K562 (cell line): ENCODE data around the gene COL16A1. TPM values are rescaled to one million over a fixed set of nuclear protein-coding genes. Genes with fewer than 3 reads are reported as not detected.

Experiments used
- ATAC-seq: fragments of 200-7000 bp; cut with Tn5 transposase; 3 replicates; pipeline ENCODE4 v1.9.1; 2020; ENCODE audit warnings: moderate library complexity
- BruUV-seq: library from RNA; stranded (reverse); fragments of 400-500 nt; replicated peaks from 2 replicates; lab custom pipeline; 2021; lab: Mats Ljungman, UMichigan
- CTCF ChIA-PET: fragments of 300-600 bp; formaldehyde crosslinking; extraction: SDS; loops from one replicate; lab custom pipeline; 2021; ENCODE audit warnings: low intra/inter-chr PET ratio; lab: Yijun Ruan, JAX
- POLR2A ChIA-PET: fragments of 300-600, 350-650 bp; sonication (Branson Sonifier 250); formaldehyde crosslinking; extraction: SDS; loops from one replicate; lab custom pipeline; 2021; ENCODE audit warnings: antibody characterized with exemption, inconsistent platforms; lab: Yijun Ruan, JAX
- DNase-seq, 4 experiments: peaks; one replicate each; pipeline versions ENCODE4 v3.0.0 to v3.0.0-alpha.2; 2011 to 2018; ENCODE audit warnings: low spot score in 3 of 4, mixed read lengths in 3 of 4; ENCODE audit errors: extremely low read depth in 1 of 4
- FAIRE-seq: peaks from 2 replicates; lab custom pipeline; 2011; peaks lifted over from hg19 to GRCh38; lab: Jason Lieb, UNC
- H2AFZ ChIP-seq: 2 replicates; pipeline ENCODE4 v1.6.0; 2011; ENCODE audit warnings: low read depth, low read length, control low read depth, inconsistent platforms
- H3K27ac ChIP-seq: fragments of 200-600 bp; 3 replicates; pipeline ENCODE4 v1.8.0; 2011; ENCODE audit warnings: low read depth, mild to moderate bottlenecking, control low read depth, inconsistent platforms, low read length, moderate library complexity, mixed read lengths; ENCODE audit errors: extremely low read depth
- H3K27me3 ChIP-seq, 2 experiments: fragments of 300-600 bp in 1 of 2; 2 replicates in 1 of 2; 3 replicates in 1 of 2; pipeline versions ENCODE4 v1.6.0 to v1.8.0; 2011; ENCODE audit warnings: inconsistent platforms in 2 of 2, low read length in 2 of 2, mild to moderate bottlenecking in 1 of 2, mixed read lengths in 1 of 2, moderate library complexity in 1 of 2; ENCODE audit not compliant: control insufficient read depth in 2 of 2, insufficient read depth in 2 of 2
- H3K36me3 ChIP-seq: fragments of 300-600 bp; 3 replicates; pipeline ENCODE4 v1.8.0; 2011; ENCODE audit warnings: mild to moderate bottlenecking, low read length, inconsistent platforms; ENCODE audit not compliant: control insufficient read depth, insufficient read depth
- H3K4me1 ChIP-seq, 2 experiments: fragments of 200-600 bp in 1 of 2; replicated peaks in 1 of 2; 2 replicates in 1 of 2; 3 replicates in 1 of 2; pipeline versions ENCODE4 v1.5.1 to v1.8.0; 2011; ENCODE audit warnings: inconsistent platforms in 2 of 2, low read length in 2 of 2, mild to moderate bottlenecking in 1 of 2, mixed read lengths in 1 of 2, moderate library complexity in 1 of 2; ENCODE audit not compliant: control insufficient read depth in 2 of 2, insufficient read depth in 2 of 2
- H3K4me2 ChIP-seq: 2 replicates; pipeline ENCODE4 v1.6.1; 2011; ENCODE audit warnings: low read length, control low read depth, inconsistent platforms, mixed read lengths; ENCODE audit not compliant: insufficient read depth
- H3K4me3 ChIP-seq: fragments of 200-600 bp; sonication (generic), shearing (Covaris generic); 2 replicates; pipeline ENCODE4 v1.5.1; 2016; ENCODE audit warnings: control low read depth, inconsistent platforms
- H3K79me2 ChIP-seq: fragments of 200-600 bp; 3 replicates; pipeline ENCODE4 v1.8.0; 2011; ENCODE audit warnings: low read length, inconsistent platforms; ENCODE audit not compliant: control insufficient read depth, insufficient read depth
- H3K9ac ChIP-seq, 2 experiments: 2 replicates each; pipeline versions ENCODE4 v1.6.0 to v1.6.1; 2011; ENCODE audit warnings: low read depth in 2 of 2, low read length in 2 of 2, control low read depth in 1 of 2, inconsistent platforms in 1 of 2, mild to moderate bottlenecking in 1 of 2, mixed read lengths in 1 of 2; ENCODE audit not compliant: insufficient read depth in 1 of 2
- H3K9me1 ChIP-seq: one replicate; pipeline ENCODE4 v1.6.0; 2011; ENCODE audit warnings: inconsistent platforms, mild to moderate bottlenecking, low read length, moderate library complexity; ENCODE audit not compliant: control insufficient read depth, insufficient read depth
- H3K9me3 ChIP-seq: replicated peaks from 2 replicates; pipeline ENCODE4 v1.5.1; 2011; ENCODE audit warnings: low read depth, low read length, inconsistent platforms; ENCODE audit not compliant: control insufficient read depth, insufficient read depth
- H4K20me1 ChIP-seq: replicated peaks from 2 replicates; pipeline ENCODE4 v1.6.1; 2011; ENCODE audit warnings: low read length, inconsistent platforms, mixed read lengths; ENCODE audit not compliant: control insufficient read depth, insufficient read depth
- CTCF ChIP-seq, 3 experiments: IDR thresholded peaks in 2 of 3; conservative IDR thresholded peaks in 1 of 3; 2 replicates each; pipeline ENCODE4 v1.5.1; 2011 to 2012; ENCODE audit warnings: low read length in 3 of 3, mild to moderate bottlenecking in 3 of 3, control low read depth in 2 of 3, improper control_type of control experiment in 1 of 3, inconsistent platforms in 1 of 3, low read depth in 1 of 3, mixed read lengths in 1 of 3, moderate library complexity in 1 of 3; ENCODE audit not compliant: insufficient read depth in 2 of 3
- KDM4B ChIP-seq, 2 experiments: fragments of 450-650 bp in 1 of 2; sonication (generic) in 1 of 2; IDR thresholded peaks; 2 replicates each; pipeline ENCODE4 v1.6.1; 2016 to 2017; ENCODE audit warnings: borderline replicate concordance in 2 of 2, antibody characterized with exemption in 1 of 2, low read depth in 1 of 2, mild to moderate bottlenecking in 1 of 2
- RAD21 ChIP-seq, 2 experiments: fragments of 250-450 bp in 1 of 2; fragments of 450-650 bp in 1 of 2; sonication (Bioruptor Pico) in 1 of 2; formaldehyde crosslinking in 1 of 2; IDR thresholded peaks in 1 of 2; conservative IDR thresholded peaks in 1 of 2; 2 replicates each; pipeline versions ENCODE4 v1.4.0 to v1.8.0; 2020 to 2022; ENCODE audit warnings: mild to moderate bottlenecking in 2 of 2, moderate library complexity in 1 of 2
- SAFB ChIP-seq: fragments of 200-400 bp; formaldehyde crosslinking; IDR thresholded peaks from 2 replicates; pipeline ENCODE4 v1.6.1; 2017; ENCODE audit warnings: low read depth, low read length, borderline replicate concordance
- WGBS: fragments of 100-300 bp; shearing (Covaris generic); methylation state at CpG from one replicate; pipeline ENCODE4 v1.1.6; 2016; ENCODE audit warnings: low coverage, mixed read lengths; ENCODE audit not compliant: insufficient coverage; ENCODE audit errors: missing lambda C conversion rate; 5-methylcytosine and 5-hydroxymethylcytosine counted together
- in situ Hi-C: fragments of 300-500 bp; cut with MboI; formaldehyde crosslinking; loops from 4 replicates; pipeline ENCODE4 v1.15.0; 2018; ENCODE audit warnings: inconsistent platforms, mixed read lengths
- intact Hi-C: fragments of 100-400 bp; cut with micrococcal nuclease; formaldehyde crosslinking; loops from 2 replicates; pipeline ENCODE4 v1.14.2; 2022
- polyA plus RNA-seq, 8 experiments: library from polyadenylated mRNA; depleted of rRNA in 4 of 8; stranded (reverse) in 5 of 8; unstranded in 3 of 8; fragments of >200 nt; fragmentation: Nextera tagmentation in 2 of 8; fragmentation: Illumina TruSeq in 1 of 8; extraction: Ambion mirVana in 2 of 8; extraction: Trizol in 1 of 8; gene quantifications; 2 replicates each; pipeline versions ENCODE4 v1.2.1 to v1.2.3, GENCODE V29; 2011 to 2014; ENCODE audit warnings: inconsistent platforms in 1 of 8, missing spikeins in 1 of 8
- total RNA-seq, 7 experiments: library from RNA; depleted of rRNA in 6 of 7; stranded (reverse); fragments of >200 nt in 6 of 7; fragmentation: Illumina TruSeq in 2 of 7; extraction: Trizol in 2 of 7; gene quantifications; 2 replicates each; pipeline versions ENCODE4 v1.2.1 to v1.2.3, GENCODE V29; 2011 to 2021; ENCODE audit warnings: low replicate concordance in 1 of 7
- TF ChIP-seq, protein P1 (sequence below): fragments of 450-650 bp; IDR thresholded peaks from 2 replicates; pipeline ENCODE4 v1.6.1; 2017; ENCODE audit warnings: mild to moderate bottlenecking, moderate library complexity
- TF ChIP-seq, protein P2 (sequence below): sonication (generic); formaldehyde crosslinking; IDR thresholded peaks from 2 replicates; pipeline ENCODE4 v1.8.0; 2022; ENCODE audit warnings: missing genetic modification reagents, mild to moderate bottlenecking, moderate library complexity, borderline replicate concordance

The COL16A1 gene
- total and polyA plus RNA-seq, 9 of the 15 experiments (the other 6 are each of a cell fraction or from before 2014, with no cell fraction given): 0.11 to 0.60 (median 0.11) TPM; not detected in 6

- H3K9me1 ChIP-seq: no peaks in the 10 kb centered on the region
- H3K4me1 ChIP-seq: peaks cover 0 to 6% of the 10 kb centered on the region in 2 experiments; a peak in 1 of 5 replicates
- FAIRE-seq (no peak), DNase-seq (no peak), ATAC-seq (peak; percentile 45)
- no TSS peak for BruUV-seq
- H3K27ac ChIP-seq: no peak overlapping the region
- 1% methylated on average over 11 of the region's 11 CpGs for WGBS
- in situ Hi-C loops (no loop called here), intact Hi-C loops (no loop called here)
- peak overlapping the region in 1 of 2 experiments; percentile 36; a peak in 1 of 4 replicates for H3K9ac ChIP-seq
- no peaks in the 10 kb centered on the region for H3K79me2 ChIP-seq
- H3K27me3 ChIP-seq: peaks cover 10 to 49% of the 10 kb centered on the region in 2 experiments; a peak in 4 of 5 replicates
- peaks cover 44% of the 10 kb centered on the region; the same call in 1 of the 2 replicates for H4K20me1 ChIP-seq
- POLR2A ChIA-PET: interaction anchor here (0.6 to 1.4 kb wide), 5 partner anchors 8 to 959 kb away, joined by 3 to 5 read pairs (median 3); partner anchors contain the start of gene RBBP4
- H3K9me3 ChIP-seq: no peaks in the 10 kb centered on the region
- H3K4me3 ChIP-seq: no peak overlapping the region
- CTCF ChIA-PET: no interaction called here
- H2AFZ ChIP-seq: no peak overlapping the region
- H3K4me2 ChIP-seq: no peak overlapping the region
- TF ChIP-seq, protein P1, sequence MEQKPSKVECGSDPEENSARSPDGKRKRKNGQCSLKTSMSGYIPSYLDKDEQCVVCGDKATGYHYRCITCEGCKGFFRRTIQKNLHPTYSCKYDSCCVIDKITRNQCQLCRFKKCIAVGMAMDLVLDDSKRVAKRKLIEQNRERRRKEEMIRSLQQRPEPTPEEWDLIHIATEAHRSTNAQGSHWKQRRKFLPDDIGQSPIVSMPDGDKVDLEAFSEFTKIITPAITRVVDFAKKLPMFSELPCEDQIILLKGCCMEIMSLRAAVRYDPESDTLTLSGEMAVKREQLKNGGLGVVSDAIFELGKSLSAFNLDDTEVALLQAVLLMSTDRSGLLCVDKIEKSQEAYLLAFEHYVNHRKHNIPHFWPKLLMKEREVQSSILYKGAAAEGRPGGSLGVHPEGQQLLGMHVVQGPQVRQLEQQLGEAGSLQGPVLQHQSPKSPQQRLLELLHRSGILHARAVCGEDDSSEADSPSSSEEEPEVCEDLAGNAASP: no peak
- TF ChIP-seq CTCF (IDR thresholded peaks at IDR 0.05 in 2 of 3, conservative IDR thresholded peaks at IDR 0.05 in 1 of 3; ENCODE audit: insufficient read depth in 2 of 3, low read depth in 1 of 3, low read length in 3 of 3) (peak; percentile 22 to 39 (median 33); a peak in 4 of 6 replicates), KDM4B (IDR thresholded peaks at IDR 0.05; ENCODE audit: borderline replicate concordance in 2 of 2, low read depth in 1 of 2) (no peak), RAD21 (CRISPR knock-in tag; conservative IDR thresholded peaks at IDR 0.05 in 1 of 2, IDR thresholded peaks at IDR 0.05 in 1 of 2) (peak in 1 of 2 experiments; percentile 40; a peak in 2 of 4 replicates), SAFB (no peak)
- TF ChIP-seq, protein P2, sequence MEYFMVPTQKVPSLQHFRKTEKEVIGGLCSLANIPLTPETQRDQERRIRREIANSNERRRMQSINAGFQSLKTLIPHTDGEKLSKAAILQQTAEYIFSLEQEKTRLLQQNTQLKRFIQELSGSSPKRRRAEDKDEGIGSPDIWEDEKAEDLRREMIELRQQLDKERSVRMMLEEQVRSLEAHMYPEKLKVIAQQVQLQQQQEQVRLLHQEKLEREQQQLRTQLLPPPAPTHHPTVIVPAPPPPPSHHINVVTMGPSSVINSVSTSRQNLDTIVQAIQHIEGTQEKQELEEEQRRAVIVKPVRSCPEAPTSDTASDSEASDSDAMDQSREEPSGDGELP: 0 out of 2 replicates have a peak, but pooled peaks have one; percentile 20
- H3K36me3 ChIP-seq: no peaks in the 10 kb centered on the region
Observed at GRCh38 chr1:31691951-31692350, 11.9 kb downstream of the COL16A1 start.
